ENCODE data around the gene TDRD12. TPM values are rescaled to one million over a fixed set of nuclear protein-coding genes. Genes with fewer than 3 reads are reported as not detected.
"Not testable (repeated sequence)": the region's sequence is repeated elsewhere in the genome, so short reads cannot be mapped to it uniquely, and the experiment has no call there.

The TDRD12 gene
- total RNA-seq, 2 experiments from 2014 or later = 0.12 to 0.23 TPM

- H3K27me3 Mint-ChIP-seq; H3K9me3 Mint-ChIP-seq (ENCODE audit: low read depth); ATAC-seq: not testable (repeated sequence)
Measured at GRCh38 chr19:32848035-32848434, 128.5 kb downstream of the TDRD12 start.

GRCh38 chr19:32852216-32852615, 132.6 kb downstream of the TDRD12 start:
- CTCF ChIA-PET = no interaction called here
- no peaks in the 10 kb centered on the region for H3K27me3 Mint-ChIP-seq
- intact Hi-C loops (cut with DNase I, micrococcal nuclease) = no loop called here
- H3K9me3 Mint-ChIP-seq (ENCODE audit: low read depth) = no peaks in the 10 kb centered on the region
- no peak overlapping the region for H3K27ac Mint-ChIP-seq
- no peaks in the 10 kb centered on the region for H3K4me1 Mint-ChIP-seq
- H3K36me3 Mint-ChIP-seq (ENCODE audit: low read depth) = peaks cover under 1% of the 10 kb centered on the region
- no peak for ATAC-seq
- H3K4me3 Mint-ChIP-seq = no peak overlapping the region
- DNase-seq = no peak
- POLR2A ChIA-PET = no interaction called here

More at GRCh38 chr19:32848035-32848434, 128.5 kb downstream of the TDRD12 start:
- CTCF ChIA-PET; H3K4me1 Mint-ChIP-seq; POLR2A ChIA-PET; intact Hi-C loops (cut with DNase I, micrococcal nuclease); DNase-seq; H3K27ac Mint-ChIP-seq; H3K4me3 Mint-ChIP-seq; H3K36me3 Mint-ChIP-seq (ENCODE audit: low read depth): not testable (repeated sequence)

GRCh38 chr19:32856818-32857217, 137.3 kb downstream of the TDRD12 start:
- intact Hi-C loops (cut with DNase I, micrococcal nuclease); H3K4me3 Mint-ChIP-seq; POLR2A ChIA-PET; H3K27ac Mint-ChIP-seq; DNase-seq; H3K27me3 Mint-ChIP-seq; CTCF ChIA-PET; H3K9me3 Mint-ChIP-seq (ENCODE audit: low read depth); H3K36me3 Mint-ChIP-seq (ENCODE audit: low read depth); H3K4me1 Mint-ChIP-seq; ATAC-seq: not testable (repeated sequence)

GRCh38 chr19:32857584-32857983, 138.0 kb downstream of the TDRD12 start:
- no peaks in the 10 kb centered on the region for H3K4me1 Mint-ChIP-seq
- CTCF ChIA-PET = no interaction called here
- H3K27me3 Mint-ChIP-seq = no peaks in the 10 kb centered on the region
- no peaks in the 10 kb centered on the region for H3K9me3 Mint-ChIP-seq (ENCODE audit: low read depth)
- POLR2A ChIA-PET = no interaction called here
- H3K27ac Mint-ChIP-seq = no peak overlapping the region
- DNase-seq (no peak), ATAC-seq (no peak)
- no peak overlapping the region for H3K4me3 Mint-ChIP-seq
- intact Hi-C loops (cut with DNase I, micrococcal nuclease) = no loop called here
- H3K36me3 Mint-ChIP-seq (ENCODE audit: low read depth) = no peaks in the 10 kb centered on the region

GRCh38 chr19:32858155-32858554, 138.6 kb downstream of the TDRD12 start:
- Mint-ChIP-seq H3K4me1 (no peaks in the 10 kb centered on the region), H3K9me3 (ENCODE audit: low read depth) (no peaks in the 10 kb centered on the region), H3K27ac (no peak overlapping the region), H3K36me3 (ENCODE audit: low read depth) (no peaks in the 10 kb centered on the region), H3K27me3 (no peaks in the 10 kb centered on the region), H3K4me3 (no peak overlapping the region)
- CTCF ChIA-PET = no interaction called here
- POLR2A ChIA-PET = no interaction called here
- DNase-seq (no peak), ATAC-seq (no peak)
- intact Hi-C loops (cut with DNase I, micrococcal nuclease) = no loop called here

GRCh38 chr19:32858559-32858958, 139.0 kb downstream of the TDRD12 start:
- no peaks in the 10 kb centered on the region for H3K36me3 Mint-ChIP-seq (ENCODE audit: low read depth)
- H3K4me1 Mint-ChIP-seq = no peaks in the 10 kb centered on the region

GRCh38 chr19:32859591-32859990, 140.0 kb downstream of the TDRD12 start:
- POLR2A ChIA-PET = no interaction called here

More at GRCh38 chr19:32858559-32858958, 139.0 kb downstream of the TDRD12 start:
- ATAC-seq (no peak), DNase-seq (no peak)
- ChIA-PET CTCF (no interaction called here), POLR2A (no interaction called here)
- H3K27ac Mint-ChIP-seq = no peak overlapping the region
- H3K27me3 Mint-ChIP-seq = no peaks in the 10 kb centered on the region
- H3K4me3 Mint-ChIP-seq = no peak overlapping the region
- H3K9me3 Mint-ChIP-seq (ENCODE audit: low read depth) = no peaks in the 10 kb centered on the region
- intact Hi-C loops (cut with DNase I, micrococcal nuclease) = no loop called here

GRCh38 chr19:32861596-32861995, 142.0 kb downstream of the TDRD12 start:
- intact Hi-C loops (cut with DNase I, micrococcal nuclease) = no loop called here
- Mint-ChIP-seq H3K27ac (no peak overlapping the region), H3K4me1 (no peaks in the 10 kb centered on the region), H3K9me3 (ENCODE audit: low read depth) (no peaks in the 10 kb centered on the region), H3K27me3 (no peaks in the 10 kb centered on the region), H3K36me3 (ENCODE audit: low read depth) (no peaks in the 10 kb centered on the region), H3K4me3 (no peak overlapping the region)
- CTCF ChIA-PET = interaction anchor here (0.6 kb wide), 1 partner anchor 18 kb away, joined by 4 read pairs; no protein-coding TSS in a partner anchor
- POLR2A ChIA-PET = no interaction called here
- ATAC-seq = no peak
- DNase-seq = no peak

More at GRCh38 chr19:32859591-32859990, 140.0 kb downstream of the TDRD12 start:
- CTCF ChIA-PET = no interaction called here
- intact Hi-C loops (cut with DNase I, micrococcal nuclease) = no loop called here
- H3K36me3 Mint-ChIP-seq (ENCODE audit: low read depth) = no peaks in the 10 kb centered on the region
- H3K4me1 Mint-ChIP-seq = no peaks in the 10 kb centered on the region
- DNase-seq (no peak), ATAC-seq (no peak)
- no peaks in the 10 kb centered on the region for H3K9me3 Mint-ChIP-seq (ENCODE audit: low read depth)
- H3K27ac Mint-ChIP-seq = no peak overlapping the region
- H3K4me3 Mint-ChIP-seq = no peak overlapping the region
- H3K27me3 Mint-ChIP-seq = no peaks in the 10 kb centered on the region

GRCh38 chr19:32862173-32862572, 142.6 kb downstream of the TDRD12 start:
- intact Hi-C loops (cut with DNase I, micrococcal nuclease) = no loop called here
- no peak for DNase-seq
- POLR2A ChIA-PET = no interaction called here
- Mint-ChIP-seq H3K27ac (no peak overlapping the region), H3K4me3 (no peak overlapping the region), H3K27me3 (no peaks in the 10 kb centered on the region), H3K36me3 (ENCODE audit: low read depth) (no peaks in the 10 kb centered on the region), H3K4me1 (no peaks in the 10 kb centered on the region), H3K9me3 (ENCODE audit: low read depth) (no peaks in the 10 kb centered on the region)
- no peak for ATAC-seq
- CTCF ChIA-PET = no interaction called here

- Mint-ChIP-seq H3K4me1 (no peaks in the 10 kb centered on the region), H3K27me3 (no peaks in the 10 kb centered on the region), H3K4me3 (no peak overlapping the region), H3K36me3 (ENCODE audit: low read depth) (no peaks in the 10 kb centered on the region), H3K9me3 (ENCODE audit: low read depth) (no peaks in the 10 kb centered on the region), H3K27ac (no peak overlapping the region)
- DNase-seq (no peak), ATAC-seq (no peak)
- intact Hi-C loops (cut with DNase I, micrococcal nuclease) = no loop called here
- POLR2A ChIA-PET = no interaction called here
- CTCF ChIA-PET = no interaction called here
Measured at GRCh38 chr19:32862741-32863140, 143.2 kb downstream of the TDRD12 start.

- CTCF ChIA-PET = no interaction called here
- Mint-ChIP-seq H3K27ac (no peak overlapping the region), H3K27me3 (no peaks in the 10 kb centered on the region), H3K4me1 (no peaks in the 10 kb centered on the region), H3K4me3 (no peak overlapping the region), H3K36me3 (ENCODE audit: low read depth) (no peaks in the 10 kb centered on the region), H3K9me3 (ENCODE audit: low read depth) (no peaks in the 10 kb centered on the region)
- intact Hi-C loops (cut with DNase I, micrococcal nuclease) = no loop called here
- no peak for ATAC-seq
- POLR2A ChIA-PET = no interaction called here
- no peak for DNase-seq
Measured at GRCh38 chr19:32863301-32863700, 143.7 kb downstream of the TDRD12 start.

GRCh38 chr19:32863841-32864240, 144.3 kb downstream of the TDRD12 start:
- Mint-ChIP-seq H3K9me3 (ENCODE audit: low read depth) (no peaks in the 10 kb centered on the region), H3K27ac (no peak overlapping the region), H3K36me3 (ENCODE audit: low read depth) (no peaks in the 10 kb centered on the region), H3K4me1 (no peaks in the 10 kb centered on the region), H3K4me3 (no peak overlapping the region), H3K27me3 (no peaks in the 10 kb centered on the region)
- intact Hi-C loops (cut with DNase I, micrococcal nuclease) = no loop called here
- ATAC-seq (no peak), DNase-seq (no peak)
- ChIA-PET CTCF (interaction anchor here (0.6 kb wide), 1 partner anchor 161 kb away, joined by 3 read pairs; no protein-coding TSS in a partner anchor), POLR2A (no interaction called here)

Measured in activated CD4-positive, alpha-beta T cell treated with anti-CD3 and anti-CD28 coated beads for 36 hours (primary cell).